Measurements from ENCODE around the gene RHOBTB1.

The RHOBTB1 gene

DNA sequence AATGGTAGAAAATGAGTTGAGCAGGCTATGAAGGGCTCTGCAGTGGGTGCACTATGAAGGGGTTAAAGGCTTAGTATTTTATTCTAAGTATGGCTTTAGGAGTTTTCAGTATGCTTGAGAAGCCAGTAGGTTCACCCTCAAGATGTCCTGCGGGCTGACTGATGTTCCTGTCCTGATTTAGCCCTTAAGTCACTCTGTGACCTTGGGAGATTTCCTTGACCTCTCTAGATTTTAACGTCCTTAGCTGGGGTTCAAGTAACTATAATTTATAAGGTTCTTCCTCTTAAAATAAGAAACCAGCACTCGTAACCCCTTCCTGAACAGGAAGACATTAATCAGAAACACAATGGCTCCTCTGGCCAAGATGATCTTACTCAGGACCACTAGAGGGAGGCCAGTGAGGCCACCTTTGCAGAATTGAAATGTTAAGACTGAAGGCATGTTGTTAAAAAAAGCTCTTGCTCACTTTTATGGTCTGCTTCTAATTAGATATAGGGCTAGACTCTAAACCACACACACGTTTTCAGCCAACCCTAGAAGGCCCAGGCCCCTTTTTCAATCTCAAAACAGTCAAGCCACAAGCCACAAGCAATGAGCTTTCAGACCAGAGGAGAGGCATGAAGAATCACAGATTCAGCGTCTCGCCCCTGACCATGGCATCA lies 123.8 kb downstream of the RHOBTB1 start:
- no peak for DNase-seq (ENCODE audit: low read depth, low spot score)
